H9 (cell line): ENCODE results near the gene BBOX1. TPM values are rescaled to one million over a fixed set of nuclear protein-coding genes. Genes with fewer than 3 reads are reported as not detected.

ENCODE experiments used
- DNase-seq: peaks from one replicate; pipeline ENCODE4 v3.0.0-alpha.2; 2017
- H2AFZ ChIP-seq: one replicate; pipeline ENCODE4 v1.6.1; 2013; ENCODE audit warnings: mild to moderate bottlenecking, low read length, control low read depth, moderate library complexity
- H2AK5ac ChIP-seq: 2 replicates; pipeline ENCODE4 v1.6.1; 2013; ENCODE audit warnings: low read length, control low read depth, mixed read lengths; ENCODE audit not compliant: insufficient read length
- H2BK120ac ChIP-seq: one replicate; pipeline ENCODE4 v1.6.1; 2013; ENCODE audit warnings: low read depth, mild to moderate bottlenecking, low read length, control low read depth, inconsistent platforms; ENCODE audit not compliant: poor library complexity, severe bottlenecking
- H2BK12ac ChIP-seq: 2 replicates; pipeline ENCODE4 v1.6.1; 2013; ENCODE audit warnings: low read length, control low read depth, mixed read lengths, low read depth; ENCODE audit not compliant: insufficient read length
- H2BK15ac ChIP-seq: 2 replicates; pipeline ENCODE4 v1.6.1; 2013; ENCODE audit warnings: low read depth, low read length, control low read depth
- H2BK20ac ChIP-seq: one replicate; pipeline ENCODE4 v1.6.1; 2013; ENCODE audit warnings: low read depth, mild to moderate bottlenecking, low read length, control low read depth, inconsistent platforms; ENCODE audit not compliant: poor library complexity, severe bottlenecking
- H2BK5ac ChIP-seq: 2 replicates; pipeline ENCODE4 v1.6.1; 2013; ENCODE audit warnings: low read length, control low read depth, mixed read lengths; ENCODE audit not compliant: insufficient read length
- H3K14ac ChIP-seq: 2 replicates; pipeline ENCODE4 v1.6.1; 2013; ENCODE audit warnings: low read length, control low read depth; ENCODE audit not compliant: insufficient read depth
- H3K18ac ChIP-seq: 2 replicates; pipeline ENCODE4 v1.6.1; 2013; ENCODE audit warnings: low read depth, mild to moderate bottlenecking, mixed read lengths, low read length, control low read depth; ENCODE audit not compliant: insufficient read length
- H3K23ac ChIP-seq: 2 replicates; pipeline ENCODE4 v1.6.1; 2013; ENCODE audit warnings: low read length, control low read depth, mixed read lengths, low read depth; ENCODE audit not compliant: insufficient read length
- H3K23me2 ChIP-seq: 2 replicates; pipeline ENCODE4 v1.6.1; 2013; ENCODE audit warnings: low read depth, mild to moderate bottlenecking, mixed read lengths, low read length, control low read depth; ENCODE audit not compliant: insufficient read length, poor library complexity, severe bottlenecking
- H3K27ac ChIP-seq: 2 replicates; pipeline ENCODE4 v1.5.1; 2013; ENCODE audit warnings: low read length, control low read depth, mixed read lengths, low read depth; ENCODE audit not compliant: insufficient read length
- H3K27me3 ChIP-seq: 2 replicates; pipeline ENCODE4 v1.6.1; 2013; ENCODE audit warnings: low read length, control low read depth, inconsistent platforms; ENCODE audit not compliant: insufficient read depth
- H3K4ac ChIP-seq: 2 replicates; pipeline ENCODE4 v1.6.1; 2013; ENCODE audit warnings: low read depth, mild to moderate bottlenecking, control low read depth, inconsistent platforms, low read length, moderate library complexity
- H3K4me1 ChIP-seq: 2 replicates; pipeline ENCODE4 v1.6.1; 2013; ENCODE audit warnings: low read length, control low read depth, inconsistent platforms; ENCODE audit not compliant: insufficient read depth
- H3K4me2 ChIP-seq: 2 replicates; pipeline ENCODE4 v1.6.1; 2013; ENCODE audit warnings: low read length, control low read depth, mixed read lengths; ENCODE audit not compliant: insufficient read length, insufficient read depth
- H3K56ac ChIP-seq: 2 replicates; pipeline ENCODE4 v1.6.1; 2013; ENCODE audit warnings: low read depth, mild to moderate bottlenecking, mixed read lengths, low read length, control low read depth; ENCODE audit not compliant: insufficient read length
- H3K79me1 ChIP-seq: 2 replicates; pipeline ENCODE4 v1.6.1; 2013; ENCODE audit warnings: low read depth, mild to moderate bottlenecking, moderate library complexity, low read length, control low read depth, inconsistent platforms; ENCODE audit not compliant: insufficient read depth, poor library complexity, severe bottlenecking
- H3K79me2 ChIP-seq: 2 replicates; pipeline ENCODE4 v1.6.1; 2013; ENCODE audit warnings: low read length, control low read depth, inconsistent platforms; ENCODE audit not compliant: insufficient read depth
- H3K9ac ChIP-seq: 2 replicates; pipeline ENCODE4 v1.6.1; 2013; ENCODE audit warnings: low read length, control low read depth, mixed read lengths; ENCODE audit not compliant: insufficient read length; ENCODE audit errors: extremely low read depth
- H3K9me3 ChIP-seq: one replicate; pipeline ENCODE4 v1.6.1; 2013; ENCODE audit warnings: low read depth, low read length, inconsistent platforms; ENCODE audit not compliant: control insufficient read depth
- H3T11ph ChIP-seq: one replicate; pipeline ENCODE4 v1.6.1; 2013; ENCODE audit warnings: mild to moderate bottlenecking, low read length, control low read depth, inconsistent platforms
- H4K20me1 ChIP-seq: one replicate; pipeline ENCODE4 v1.6.1; 2013; ENCODE audit not compliant: control insufficient read depth, insufficient read length, insufficient read depth
- H4K5ac ChIP-seq: 2 replicates; pipeline ENCODE4 v1.6.1; 2013; ENCODE audit warnings: low read depth, mild to moderate bottlenecking, mixed read lengths, low read length, control low read depth; ENCODE audit not compliant: insufficient read length
- H4K8ac ChIP-seq: replicated peaks from 2 replicates; pipeline ENCODE4 v1.6.1; 2013; ENCODE audit warnings: low read length, control low read depth, mixed read lengths, low read depth; ENCODE audit not compliant: insufficient read length
- H4K91ac ChIP-seq: 2 replicates; pipeline ENCODE4 v1.6.1; 2013; ENCODE audit warnings: low read depth, mild to moderate bottlenecking, moderate library complexity, mixed read lengths, low read length, control low read depth; ENCODE audit not compliant: insufficient read length
- H3K27ac Mint-ChIP-seq, 3 experiments: 2 replicates in 2 of 3; 3 replicates in 1 of 3; pipeline ENCODE4 v1.8.0; 2020 to 2021; ENCODE audit warnings: mixed read lengths in 3 of 3, mild to moderate bottlenecking in 1 of 3, moderate library complexity in 1 of 3
- H3K27me3 Mint-ChIP-seq: 2 replicates; pipeline ENCODE4 v1.8.0; 2021; ENCODE audit warnings: low read depth, mild to moderate bottlenecking, moderate library complexity, mixed read lengths
- H3K36me3 Mint-ChIP-seq, 3 experiments: 2 replicates in 2 of 3; 3 replicates in 1 of 3; pipeline ENCODE4 v1.8.0; 2020 to 2021; ENCODE audit warnings: low read depth in 3 of 3, mixed read lengths in 3 of 3; ENCODE audit not compliant: insufficient read depth in 1 of 3
- H3K4me1 Mint-ChIP-seq, 2 experiments: 2 replicates each; pipeline ENCODE4 v1.8.0; 2020; ENCODE audit warnings: mixed read lengths in 2 of 2
- H3K4me3 Mint-ChIP-seq, 2 experiments: 2 replicates in 1 of 2; 3 replicates in 1 of 2; pipeline ENCODE4 v1.8.0; 2020 to 2021; ENCODE audit warnings: mild to moderate bottlenecking in 2 of 2, mixed read lengths in 2 of 2, moderate library complexity in 1 of 2
- H3K9me3 Mint-ChIP-seq, 2 experiments: 2 replicates in 1 of 2; 3 replicates in 1 of 2; pipeline ENCODE4 v1.8.0; 2020; ENCODE audit warnings: mild to moderate bottlenecking in 2 of 2, mixed read lengths in 2 of 2, moderate library complexity in 1 of 2
- CTCF ChIP-seq: fragments of 200-600 bp; sonication (generic); conservative IDR thresholded peaks from 3 replicates; pipeline ENCODE4 v1.8.0; 2021; ENCODE audit warnings: antibody characterized with exemption, mild to moderate bottlenecking
- WGBS: extraction: QIAGEN DNeasy Blood & Tissue Kit; methylation state at CpG from one replicate; pipeline ENCODE4 v1.1.7; 2013; ENCODE audit warnings: missing lambda C conversion rate, low lambda C conversion rate, mixed read lengths; ENCODE audit not compliant: insufficient read length; ENCODE audit errors: extremely low coverage; 5-methylcytosine and 5-hydroxymethylcytosine counted together
- total RNA-seq: library from RNA; stranded (reverse); gene quantifications from 2 replicates; pipeline ENCODE4 v1.2.1, GENCODE V29; 2021

The BBOX1 gene
- total RNA-seq, 1 experiment from 2014 or later: not detected

- H3K36me3 Mint-ChIP-seq: no peaks in the 10 kb centered on the region; a peak in 1 of 7 replicates
- H3K27me3 Mint-ChIP-seq: no peaks in the 10 kb centered on the region
- Histone ChIP-seq H3K14ac (no peak overlapping the region), H2BK12ac (no peak overlapping the region), H3K27ac (no peak overlapping the region), H2BK15ac (no peak overlapping the region), H3K23me2 (no peaks in the 10 kb centered on the region), H3K4ac (no peak overlapping the region), H2BK120ac (no peak overlapping the region), H4K8ac (no peak overlapping the region), H3K4me1 (no peaks in the 10 kb centered on the region; the same call in 1 of the 2 replicates), H4K5ac (no peak overlapping the region), H2AK5ac (no peak overlapping the region), H3K23ac (no peak overlapping the region), H3K18ac (no peak overlapping the region), H3K9ac (no peak overlapping the region), H3K79me1 (no peaks in the 10 kb centered on the region), H2AFZ (no peak overlapping the region), H3K27me3 (no peaks in the 10 kb centered on the region), H3K79me2 (no peaks in the 10 kb centered on the region), H2BK20ac (no peak overlapping the region), H3K4me2 (no peak overlapping the region), H4K20me1 (no peaks in the 10 kb centered on the region), H2BK5ac (no peak overlapping the region), H3T11ph (no peak overlapping the region), H3K9me3 (no peaks in the 10 kb centered on the region), H3K56ac (no peak overlapping the region), H4K91ac (no peak overlapping the region)
- no peak for DNase-seq
- H3K9me3 Mint-ChIP-seq: no peaks in the 10 kb centered on the region; a peak in 2 of 5 replicates
- peaks cover 0 to 7% of the 10 kb centered on the region in 2 experiments; a peak in 2 of 4 replicates for H3K4me1 Mint-ChIP-seq
- TF ChIP-seq CTCF: no peak
- H3K4me3 Mint-ChIP-seq: no peak overlapping the region
- WGBS: no CpG with 5 or more reads among the region's 1 CpG
- no peak overlapping the region for H3K27ac Mint-ChIP-seq
Observed at GRCh38 chr11:27147916-27148315, 107.3 kb downstream of the BBOX1 start.
